H9 (cell line): Measurements from ENCODE around the gene CROCC. TPM values are rescaled to one million over a fixed set of nuclear protein-coding genes. Genes with fewer than 3 reads are reported as not detected.

Experiments used
- DNase-seq: peaks from one replicate; pipeline ENCODE4 v3.0.0-alpha.2; 2017
- H2AFZ ChIP-seq: one replicate; pipeline ENCODE4 v1.6.1; 2013; ENCODE audit warnings: mild to moderate bottlenecking, low read length, control low read depth, moderate library complexity
- H2AK5ac ChIP-seq: 2 replicates; pipeline ENCODE4 v1.6.1; 2013; ENCODE audit warnings: low read length, control low read depth, mixed read lengths; ENCODE audit not compliant: insufficient read length
- H2BK120ac ChIP-seq: one replicate; pipeline ENCODE4 v1.6.1; 2013; ENCODE audit warnings: low read depth, mild to moderate bottlenecking, low read length, control low read depth, inconsistent platforms; ENCODE audit not compliant: poor library complexity, severe bottlenecking
- H2BK12ac ChIP-seq: 2 replicates; pipeline ENCODE4 v1.6.1; 2013; ENCODE audit warnings: low read length, control low read depth, mixed read lengths, low read depth; ENCODE audit not compliant: insufficient read length
- H2BK15ac ChIP-seq: 2 replicates; pipeline ENCODE4 v1.6.1; 2013; ENCODE audit warnings: low read depth, low read length, control low read depth
- H2BK20ac ChIP-seq: one replicate; pipeline ENCODE4 v1.6.1; 2013; ENCODE audit warnings: low read depth, mild to moderate bottlenecking, low read length, control low read depth, inconsistent platforms; ENCODE audit not compliant: poor library complexity, severe bottlenecking
- H2BK5ac ChIP-seq: 2 replicates; pipeline ENCODE4 v1.6.1; 2013; ENCODE audit warnings: low read length, control low read depth, mixed read lengths; ENCODE audit not compliant: insufficient read length
- H3K14ac ChIP-seq: 2 replicates; pipeline ENCODE4 v1.6.1; 2013; ENCODE audit warnings: low read length, control low read depth; ENCODE audit not compliant: insufficient read depth
- H3K18ac ChIP-seq: 2 replicates; pipeline ENCODE4 v1.6.1; 2013; ENCODE audit warnings: low read depth, mild to moderate bottlenecking, mixed read lengths, low read length, control low read depth; ENCODE audit not compliant: insufficient read length
- H3K23ac ChIP-seq: 2 replicates; pipeline ENCODE4 v1.6.1; 2013; ENCODE audit warnings: low read length, control low read depth, mixed read lengths, low read depth; ENCODE audit not compliant: insufficient read length
- H3K23me2 ChIP-seq: 2 replicates; pipeline ENCODE4 v1.6.1; 2013; ENCODE audit warnings: low read depth, mild to moderate bottlenecking, mixed read lengths, low read length, control low read depth; ENCODE audit not compliant: insufficient read length, poor library complexity, severe bottlenecking
- H3K27ac ChIP-seq: 2 replicates; pipeline ENCODE4 v1.5.1; 2013; ENCODE audit warnings: low read length, control low read depth, mixed read lengths, low read depth; ENCODE audit not compliant: insufficient read length
- H3K27me3 ChIP-seq: 2 replicates; pipeline ENCODE4 v1.6.1; 2013; ENCODE audit warnings: low read length, control low read depth, inconsistent platforms; ENCODE audit not compliant: insufficient read depth
- H3K4ac ChIP-seq: 2 replicates; pipeline ENCODE4 v1.6.1; 2013; ENCODE audit warnings: low read depth, mild to moderate bottlenecking, control low read depth, inconsistent platforms, low read length, moderate library complexity
- H3K4me1 ChIP-seq: 2 replicates; pipeline ENCODE4 v1.6.1; 2013; ENCODE audit warnings: low read length, control low read depth, inconsistent platforms; ENCODE audit not compliant: insufficient read depth
- H3K4me2 ChIP-seq: 2 replicates; pipeline ENCODE4 v1.6.1; 2013; ENCODE audit warnings: low read length, control low read depth, mixed read lengths; ENCODE audit not compliant: insufficient read length, insufficient read depth
- H3K56ac ChIP-seq: 2 replicates; pipeline ENCODE4 v1.6.1; 2013; ENCODE audit warnings: low read depth, mild to moderate bottlenecking, mixed read lengths, low read length, control low read depth; ENCODE audit not compliant: insufficient read length
- H3K79me1 ChIP-seq: 2 replicates; pipeline ENCODE4 v1.6.1; 2013; ENCODE audit warnings: low read depth, mild to moderate bottlenecking, moderate library complexity, low read length, control low read depth, inconsistent platforms; ENCODE audit not compliant: insufficient read depth, poor library complexity, severe bottlenecking
- H3K79me2 ChIP-seq: 2 replicates; pipeline ENCODE4 v1.6.1; 2013; ENCODE audit warnings: low read length, control low read depth, inconsistent platforms; ENCODE audit not compliant: insufficient read depth
- H3K9ac ChIP-seq: 2 replicates; pipeline ENCODE4 v1.6.1; 2013; ENCODE audit warnings: low read length, control low read depth, mixed read lengths; ENCODE audit not compliant: insufficient read length; ENCODE audit errors: extremely low read depth
- H3K9me3 ChIP-seq: one replicate; pipeline ENCODE4 v1.6.1; 2013; ENCODE audit warnings: low read depth, low read length, inconsistent platforms; ENCODE audit not compliant: control insufficient read depth
- H3T11ph ChIP-seq: one replicate; pipeline ENCODE4 v1.6.1; 2013; ENCODE audit warnings: mild to moderate bottlenecking, low read length, control low read depth, inconsistent platforms
- H4K20me1 ChIP-seq: one replicate; pipeline ENCODE4 v1.6.1; 2013; ENCODE audit not compliant: control insufficient read depth, insufficient read length, insufficient read depth
- H4K5ac ChIP-seq: 2 replicates; pipeline ENCODE4 v1.6.1; 2013; ENCODE audit warnings: low read depth, mild to moderate bottlenecking, mixed read lengths, low read length, control low read depth; ENCODE audit not compliant: insufficient read length
- H4K8ac ChIP-seq: replicated peaks from 2 replicates; pipeline ENCODE4 v1.6.1; 2013; ENCODE audit warnings: low read length, control low read depth, mixed read lengths, low read depth; ENCODE audit not compliant: insufficient read length
- H4K91ac ChIP-seq: 2 replicates; pipeline ENCODE4 v1.6.1; 2013; ENCODE audit warnings: low read depth, mild to moderate bottlenecking, moderate library complexity, mixed read lengths, low read length, control low read depth; ENCODE audit not compliant: insufficient read length
- H3K27ac Mint-ChIP-seq, 3 experiments: 2 replicates in 2 of 3; 3 replicates in 1 of 3; pipeline ENCODE4 v1.8.0; 2020 to 2021; ENCODE audit warnings: mixed read lengths in 3 of 3, mild to moderate bottlenecking in 1 of 3, moderate library complexity in 1 of 3
- H3K27me3 Mint-ChIP-seq: 2 replicates; pipeline ENCODE4 v1.8.0; 2021; ENCODE audit warnings: low read depth, mild to moderate bottlenecking, moderate library complexity, mixed read lengths
- H3K36me3 Mint-ChIP-seq, 3 experiments: 2 replicates in 2 of 3; 3 replicates in 1 of 3; pipeline ENCODE4 v1.8.0; 2020 to 2021; ENCODE audit warnings: low read depth in 3 of 3, mixed read lengths in 3 of 3; ENCODE audit not compliant: insufficient read depth in 1 of 3
- H3K4me1 Mint-ChIP-seq, 2 experiments: 2 replicates each; pipeline ENCODE4 v1.8.0; 2020; ENCODE audit warnings: mixed read lengths in 2 of 2
- H3K4me3 Mint-ChIP-seq, 2 experiments: 2 replicates in 1 of 2; 3 replicates in 1 of 2; pipeline ENCODE4 v1.8.0; 2020 to 2021; ENCODE audit warnings: mild to moderate bottlenecking in 2 of 2, mixed read lengths in 2 of 2, moderate library complexity in 1 of 2
- H3K9me3 Mint-ChIP-seq, 2 experiments: 2 replicates in 1 of 2; 3 replicates in 1 of 2; pipeline ENCODE4 v1.8.0; 2020; ENCODE audit warnings: mild to moderate bottlenecking in 2 of 2, mixed read lengths in 2 of 2, moderate library complexity in 1 of 2
- WGBS: extraction: QIAGEN DNeasy Blood & Tissue Kit; methylation state at CpG from one replicate; pipeline ENCODE4 v1.1.7; 2013; ENCODE audit warnings: missing lambda C conversion rate, low lambda C conversion rate, mixed read lengths; ENCODE audit not compliant: insufficient read length; ENCODE audit errors: extremely low coverage; 5-methylcytosine and 5-hydroxymethylcytosine counted together
- total RNA-seq: library from RNA; stranded (reverse); gene quantifications from 2 replicates; pipeline ENCODE4 v1.2.1, GENCODE V29; 2021
- TF ChIP-seq, protein P1 (sequence below): fragments of 200-600 bp; sonication (generic); conservative IDR thresholded peaks from 3 replicates; pipeline ENCODE4 v1.8.0; 2021; ENCODE audit warnings: antibody characterized with exemption, mild to moderate bottlenecking

CROCC gene
- total RNA-seq, 1 experiment from 2014 or later = 40.7 TPM

- H3K4me1 Mint-ChIP-seq = peaks cover 14 to 23% of the 10 kb centered on the region in 2 experiments
- no peak overlapping the region for H2BK20ac ChIP-seq
- H3K23me2 ChIP-seq = peaks cover 4% of the 10 kb centered on the region
- TF ChIP-seq, protein P1, sequence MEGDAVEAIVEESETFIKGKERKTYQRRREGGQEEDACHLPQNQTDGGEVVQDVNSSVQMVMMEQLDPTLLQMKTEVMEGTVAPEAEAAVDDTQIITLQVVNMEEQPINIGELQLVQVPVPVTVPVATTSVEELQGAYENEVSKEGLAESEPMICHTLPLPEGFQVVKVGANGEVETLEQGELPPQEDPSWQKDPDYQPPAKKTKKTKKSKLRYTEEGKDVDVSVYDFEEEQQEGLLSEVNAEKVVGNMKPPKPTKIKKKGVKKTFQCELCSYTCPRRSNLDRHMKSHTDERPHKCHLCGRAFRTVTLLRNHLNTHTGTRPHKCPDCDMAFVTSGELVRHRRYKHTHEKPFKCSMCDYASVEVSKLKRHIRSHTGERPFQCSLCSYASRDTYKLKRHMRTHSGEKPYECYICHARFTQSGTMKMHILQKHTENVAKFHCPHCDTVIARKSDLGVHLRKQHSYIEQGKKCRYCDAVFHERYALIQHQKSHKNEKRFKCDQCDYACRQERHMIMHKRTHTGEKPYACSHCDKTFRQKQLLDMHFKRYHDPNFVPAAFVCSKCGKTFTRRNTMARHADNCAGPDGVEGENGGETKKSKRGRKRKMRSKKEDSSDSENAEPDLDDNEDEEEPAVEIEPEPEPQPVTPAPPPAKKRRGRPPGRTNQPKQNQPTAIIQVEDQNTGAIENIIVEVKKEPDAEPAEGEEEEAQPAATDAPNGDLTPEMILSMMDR = no peak
- no peak overlapping the region for H2BK5ac ChIP-seq
- H2AK5ac ChIP-seq = no peak overlapping the region
- no peaks in the 10 kb centered on the region for H3K79me2 ChIP-seq
- H2BK120ac ChIP-seq = no peak overlapping the region
- H4K91ac ChIP-seq = no peak overlapping the region
- H3K14ac ChIP-seq = no peak overlapping the region
- H3K36me3 Mint-ChIP-seq = no peaks in the 10 kb centered on the region
- H3K27me3 Mint-ChIP-seq = peaks cover 8% of the 10 kb centered on the region; the same call in 1 of the 2 replicates
- no peak overlapping the region for H3K23ac ChIP-seq
- no peaks in the 10 kb centered on the region for H3K27me3 ChIP-seq
- no peak overlapping the region for H4K5ac ChIP-seq
- peak overlapping the region; percentile 70 to 79 for H3K4me3 Mint-ChIP-seq
- H3K18ac ChIP-seq = no peak overlapping the region
- H3K4me2 ChIP-seq = peak overlapping the region; percentile 35
- H3K27ac Mint-ChIP-seq = peak overlapping the region in 1 of 3 experiments; percentile 90; a peak in 2 of 7 replicates
- no peaks in the 10 kb centered on the region for H3K9me3 Mint-ChIP-seq
- H4K20me1 ChIP-seq = no peaks in the 10 kb centered on the region
- H3K9ac ChIP-seq = no peak overlapping the region
- H3K9me3 ChIP-seq = no peaks in the 10 kb centered on the region
- no peak overlapping the region for H3K4ac ChIP-seq
- no peak overlapping the region for H3T11ph ChIP-seq
- no peaks in the 10 kb centered on the region for H3K4me1 ChIP-seq
- no peak overlapping the region for H3K27ac ChIP-seq
- H2BK12ac ChIP-seq = no peak overlapping the region
- H2AFZ ChIP-seq = no peak overlapping the region
- no peak overlapping the region for H2BK15ac ChIP-seq
- H3K56ac ChIP-seq = no peak overlapping the region
- no peaks in the 10 kb centered on the region for H3K79me1 ChIP-seq
- WGBS = no CpG with 5 or more reads among the region's 36 CpGs
- no peak for DNase-seq
- no peak overlapping the region for H4K8ac ChIP-seq
Observed at GRCh38 chr1:16913181-16913832, 8.4 kb upstream of the CROCC start.
